Activated CD4-positive, alpha-beta T cell treated with anti-CD3 and anti-CD28 coated beads for 36 hours (primary cell): ENCODE results near the gene PARPBP. TPM values are rescaled to one million over a fixed set of nuclear protein-coding genes. Genes with fewer than 3 reads are reported as not detected.

Experiments used
- total RNA-seq, 2 experiments: library from RNA; stranded (reverse); gene quantifications; one replicate each; pipeline ENCODE4 v1.2.3, GENCODE V29; 2021

Gene PARPBP
- total RNA-seq, 2 experiments from 2014 or later, result 21.7 to 26.4 TPM

Other genes with a start within 250 kb of the PARPBP start
- gene DRAM1, start 242.6 kb upstream of the PARPBP start, total RNA-seq, result 1 to 10 TPM; 2.3 to 2.4 TPM
- 10 to 100 TPM; 36.1 to 64.4 TPM for gene WASHC3, start 58.2 kb upstream of the PARPBP start, total RNA-seq
- 100 to 1,000 TPM; 100 to 108 TPM for gene NUP37, start 69 bp upstream of the PARPBP start, total RNA-seq
- under 1 TPM in 1 of 2 experiments, not detected in 1; 0.57 TPM for gene PMCH, start 77.7 kb downstream of the PARPBP start, total RNA-seq